DMS 273 (cell line): ENCODE data around the gene ZNF366.
"Not testable (repeated sequence)": the region's sequence is repeated elsewhere in the genome, so short reads cannot be mapped to it uniquely, and the experiment has no call there.

Experiments
- DNase-seq: peaks from one replicate; lab custom pipeline; 2025; ENCODE audit not compliant: unreplicated experiment; lab: John Stamatoyannopoulos, UW

ZNF366 gene

GRCh38 chr5:72410688-72411295, 96.4 kb downstream of the ZNF366 start:
- DNase-seq, result no peak

GRCh38 chr5:72408603-72409002, 98.6 kb downstream of the ZNF366 start:
- DNase-seq, result no peak

GRCh38 chr5:72408127-72408526, 99.1 kb downstream of the ZNF366 start:
- no peak for DNase-seq

- DNase-seq, result no peak
Observed at GRCh38 chr5:72407541-72407940, 99.7 kb downstream of the ZNF366 start.

- no peak for DNase-seq
Observed at GRCh38 chr5:72407078-72407477, 100.1 kb downstream of the ZNF366 start.

- not testable (repeated sequence) for DNase-seq
Observed at GRCh38 chr5:72404771-72405170, 102.4 kb downstream of the ZNF366 start.

GRCh38 chr5:72402959-72403628, 104.1 kb downstream of the ZNF366 start:
- DNase-seq, result peak; percentile 25

- no peak for DNase-seq
Observed at GRCh38 chr5:72402381-72402890, 104.8 kb downstream of the ZNF366 start.

- DNase-seq, result no peak
Observed at GRCh38 chr5:72400950-72401349, 106.3 kb downstream of the ZNF366 start.

- no peak for DNase-seq
Observed at GRCh38 chr5:72397836-72398235, 109.4 kb downstream of the ZNF366 start.

- peak; percentile 34 for DNase-seq
Observed at GRCh38 chr5:72394688-72395087, 112.5 kb downstream of the ZNF366 start.

GRCh38 chr5:72393052-72393451, 114.2 kb downstream of the ZNF366 start:
- no peak for DNase-seq
